EL (cell line): ENCODE measurements around the gene LIMA1.
"Not testable (repeated sequence)": the region's sequence is repeated elsewhere in the genome, so short reads cannot be mapped to it uniquely, and the experiment has no call there.

Experiments
- DNase-seq: peaks from one replicate; pipeline ENCODE4 v3.0.0-alpha.2; 2016

Gene LIMA1

DNA sequence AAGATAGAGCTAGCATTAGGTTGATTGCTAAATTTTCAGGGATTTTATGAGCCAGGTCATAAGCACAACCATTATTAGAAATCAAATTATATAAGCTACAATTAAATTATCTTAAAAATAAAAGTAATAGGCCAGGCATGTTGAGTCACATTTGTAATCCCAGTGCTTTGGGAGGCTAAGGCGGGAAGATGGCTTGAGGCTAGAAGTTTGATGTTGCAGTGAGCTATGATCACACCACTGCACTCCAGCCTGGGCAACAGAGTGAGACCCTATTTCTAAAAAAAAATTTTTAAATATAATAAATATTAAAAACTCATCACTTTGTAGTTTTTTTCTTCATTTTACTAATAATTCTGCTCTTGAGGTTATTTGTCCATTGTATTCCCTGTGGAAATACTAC, 1.9 kb upstream of the LIMA1 start:
- no peak for DNase-seq

GRCh38 chr12:50282721-50283228, 545 bp downstream of the LIMA1 start:
- peak; percentile 59 for DNase-seq

- DNase-seq = no peak
Observed at GRCh38 chr12:50279501-50279900, 3.8 kb downstream of the LIMA1 start.

DNA sequence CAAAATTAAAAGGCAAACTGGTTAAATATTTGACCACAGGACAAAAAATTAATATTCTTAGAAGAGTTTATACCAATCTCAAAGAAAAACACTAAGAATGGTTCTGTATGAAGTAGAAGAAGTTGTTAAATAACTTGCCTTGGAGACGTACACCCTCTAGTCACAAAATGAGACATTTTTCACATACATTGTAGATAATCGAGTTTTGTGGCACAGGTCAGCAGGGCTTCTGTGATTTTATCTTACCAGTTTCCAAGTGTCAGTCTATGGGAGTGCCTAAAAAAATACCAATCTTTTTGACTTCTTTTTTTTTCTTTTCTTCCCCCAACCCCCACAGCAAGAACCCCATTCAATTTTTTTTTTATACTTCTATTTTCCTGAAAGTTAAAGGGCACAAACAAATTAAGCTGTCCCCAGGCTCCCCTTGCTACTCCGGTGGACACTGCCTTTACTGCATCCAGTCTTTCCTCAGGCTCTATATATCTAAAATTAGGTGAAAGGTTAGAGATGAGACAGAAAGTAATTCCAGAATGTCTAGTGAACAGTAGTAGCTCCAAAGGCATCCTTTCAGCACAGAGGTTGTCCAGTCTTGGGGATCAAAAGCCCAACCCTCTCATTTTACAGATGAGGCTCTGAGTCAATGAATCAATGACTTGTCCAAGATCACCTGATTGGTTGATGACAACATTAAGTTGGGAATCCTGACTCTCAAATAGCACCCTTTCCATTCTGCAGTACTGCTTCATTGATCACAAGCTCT, 6.2 kb downstream of the LIMA1 start:
- no peak for DNase-seq

- no peak for DNase-seq
Observed at GRCh38 chr12:50276068-50276467, 7.3 kb downstream of the LIMA1 start.

DNA sequence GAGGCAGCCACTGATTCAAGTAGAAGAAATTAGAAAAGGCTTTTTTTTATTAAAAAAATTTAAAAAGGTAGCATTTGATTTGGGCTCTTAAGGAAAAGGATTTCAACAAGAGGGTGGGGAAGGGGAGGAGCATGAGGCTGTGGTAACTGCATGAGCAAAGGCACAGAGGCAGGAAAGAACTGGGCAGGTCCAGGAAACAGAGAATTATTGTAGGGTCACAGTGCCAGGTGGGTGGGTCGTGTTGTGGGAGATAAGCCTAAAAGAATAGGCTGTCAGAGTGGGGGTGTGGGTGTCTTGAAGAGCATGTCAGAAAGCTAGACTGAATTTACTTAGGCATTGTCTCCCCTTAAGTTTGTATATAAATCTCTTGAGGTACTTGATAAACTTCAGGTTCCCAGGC, 7.8 kb downstream of the LIMA1 start:
- DNase-seq = no peak

DNA sequence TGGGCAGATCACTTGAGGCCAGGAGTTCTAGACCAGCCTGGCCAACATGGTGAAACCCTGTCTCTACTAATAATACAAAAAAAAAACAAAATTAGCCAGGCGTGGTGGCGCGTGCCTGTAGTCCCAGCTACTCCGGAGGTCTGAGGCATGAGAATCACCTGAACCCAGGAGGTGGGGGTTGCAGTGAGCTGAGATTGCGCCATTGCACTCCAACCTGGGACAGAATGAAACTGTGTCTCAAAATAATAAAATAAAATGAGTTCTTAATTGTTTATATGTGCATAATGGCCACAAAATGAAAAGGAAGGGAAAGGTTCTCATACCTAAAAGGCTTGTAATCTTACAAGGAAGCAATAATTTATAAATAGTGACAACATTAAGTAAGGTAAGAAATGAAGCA, 8.2 kb downstream of the LIMA1 start:
- not testable (repeated sequence) for DNase-seq

- DNase-seq = no peak
Observed at GRCh38 chr12:50271724-50272247, 11.5 kb downstream of the LIMA1 start.

DNA sequence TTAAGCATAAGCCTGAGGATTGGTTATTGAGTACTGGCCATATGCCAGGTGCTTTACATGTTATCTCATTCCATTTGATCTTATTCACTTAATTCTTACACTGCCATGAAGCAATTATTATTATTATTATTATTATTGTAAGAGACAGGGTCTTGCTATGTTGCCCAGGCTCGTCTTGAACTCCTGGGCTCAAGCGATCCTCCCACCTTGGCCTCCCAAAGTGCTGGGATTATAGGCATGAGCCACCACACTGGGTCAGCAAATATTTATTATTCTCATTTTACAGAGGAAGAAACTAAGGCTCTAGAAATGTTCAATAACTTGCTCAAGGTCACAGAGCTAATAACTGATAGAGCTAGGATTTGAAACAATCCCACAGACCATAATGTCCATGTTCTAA, 14.8 kb downstream of the LIMA1 start:
- DNase-seq = no peak

DNA sequence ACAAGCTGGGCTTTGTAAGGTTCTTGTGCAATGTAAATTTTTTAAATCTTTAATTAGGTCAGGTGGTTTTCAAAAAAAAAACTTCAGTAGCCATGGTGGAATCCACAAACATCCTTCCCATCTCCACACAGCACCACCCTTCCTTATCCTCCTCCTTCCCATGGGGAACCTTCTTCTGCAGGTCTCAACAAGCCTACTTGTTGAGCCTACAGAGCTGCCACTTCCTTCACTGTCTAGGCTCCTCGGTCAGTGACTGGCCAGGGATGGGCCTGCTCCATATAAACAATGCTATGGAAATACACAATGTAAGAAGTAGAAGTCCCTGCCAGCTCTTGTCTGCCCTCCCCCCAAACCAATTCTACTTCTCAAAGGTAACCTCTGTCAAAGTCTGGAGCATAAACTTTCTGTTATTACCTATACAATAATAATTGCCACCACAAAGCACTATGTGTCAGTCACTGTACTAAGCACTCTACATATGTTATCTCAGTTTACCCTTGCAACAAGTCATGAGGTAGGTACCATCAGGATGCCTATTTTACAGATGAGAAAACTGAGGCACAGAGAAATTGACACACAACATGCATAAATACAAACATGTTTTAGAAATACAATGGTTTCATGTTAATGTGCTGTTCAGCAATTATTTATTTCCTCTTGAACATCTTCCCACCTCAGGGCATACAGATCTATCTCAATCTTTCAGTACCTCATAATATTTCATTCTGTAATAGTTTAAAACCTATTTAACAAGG, 17.4 kb downstream of the LIMA1 start:
- DNase-seq = no peak

DNA sequence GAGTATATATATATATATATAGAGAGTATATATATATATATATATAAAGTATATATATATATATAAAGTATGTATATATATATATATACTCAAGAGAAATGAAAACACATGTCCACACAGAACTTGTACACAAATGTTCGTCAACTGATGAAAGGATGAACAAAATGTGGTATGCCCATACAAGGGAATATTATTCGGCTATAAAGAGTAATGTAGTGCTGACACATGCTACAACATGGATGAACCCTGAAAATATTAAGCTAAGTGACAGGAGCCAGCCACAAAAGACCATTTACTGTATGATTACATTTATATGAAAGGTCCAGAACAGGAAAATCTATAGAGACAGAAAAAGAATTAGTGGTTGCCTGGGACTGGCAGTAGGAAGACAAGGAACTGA, 19.5 kb downstream of the LIMA1 start:
- DNase-seq = no peak

DNA sequence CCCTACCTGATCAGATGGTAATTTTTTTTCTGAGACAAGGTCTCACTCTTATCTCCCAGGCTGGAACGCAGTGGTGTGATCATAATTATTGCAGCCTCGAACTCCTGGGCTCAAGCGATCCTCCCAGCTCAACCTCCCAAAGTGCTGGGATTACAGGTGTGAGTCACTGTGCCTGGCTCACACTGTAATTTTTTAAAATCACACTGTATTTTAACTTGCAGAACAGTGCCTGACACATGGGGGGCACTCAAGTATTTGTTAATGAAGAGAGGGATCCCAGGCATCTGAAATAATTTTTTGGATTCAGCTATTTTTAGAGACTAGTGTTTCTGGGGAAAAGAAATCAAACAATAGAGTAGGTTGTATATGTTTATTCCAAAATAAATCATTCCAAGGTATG, 21.7 kb downstream of the LIMA1 start:
- DNase-seq = no peak

GRCh38 chr12:50258167-50258551, 25.2 kb downstream of the LIMA1 start:
- DNase-seq = peak; percentile 26

DNA sequence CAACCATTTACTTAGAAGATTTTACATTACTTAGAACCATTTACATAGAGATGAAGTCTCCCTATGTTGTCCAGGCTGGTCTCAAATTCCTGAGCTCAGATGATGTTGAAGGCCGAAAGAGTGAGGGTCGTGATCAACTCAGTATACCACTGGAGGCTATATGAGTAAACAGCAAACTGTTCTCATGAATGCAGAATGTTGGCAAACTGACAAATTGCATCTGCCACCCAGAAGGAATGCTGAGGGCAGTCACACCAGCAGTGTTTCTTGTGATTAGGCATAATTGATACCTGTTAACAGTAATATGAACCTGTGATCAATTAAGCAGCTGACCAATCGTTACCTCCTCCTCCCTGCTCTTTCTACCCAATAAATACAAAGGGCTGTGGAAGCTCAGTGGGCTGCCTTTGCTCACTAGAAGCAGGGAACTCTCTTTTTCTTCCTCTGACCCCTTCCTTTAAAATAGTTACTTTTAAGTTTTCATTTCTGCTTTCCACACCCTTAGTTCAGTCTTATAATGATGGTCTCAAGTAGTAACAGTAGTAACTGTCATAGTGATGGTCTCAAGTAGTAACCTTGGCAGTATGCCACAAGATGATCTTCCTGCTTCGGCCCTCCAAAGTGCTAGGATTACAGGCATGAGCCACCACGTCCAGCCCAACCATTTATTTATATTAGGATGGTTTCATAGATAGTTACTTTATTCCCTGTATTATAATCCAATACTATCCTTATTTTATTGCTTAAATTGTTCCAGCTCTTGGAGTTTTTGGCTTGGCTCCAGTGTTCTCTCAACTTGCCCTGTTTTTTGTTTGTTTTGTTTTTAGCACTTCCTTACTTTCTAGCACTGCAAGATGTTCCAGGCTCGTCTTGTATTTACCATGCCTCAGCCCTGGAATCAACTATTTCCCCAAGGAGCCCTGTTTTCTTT, 25.8 kb downstream of the LIMA1 start:
- peak; percentile 72 for DNase-seq

- DNase-seq = no peak
Observed at GRCh38 chr12:50256761-50257160, 26.6 kb downstream of the LIMA1 start.

- no peak for DNase-seq
Observed at GRCh38 chr12:50252977-50253602, 30.2 kb downstream of the LIMA1 start.

DNA sequence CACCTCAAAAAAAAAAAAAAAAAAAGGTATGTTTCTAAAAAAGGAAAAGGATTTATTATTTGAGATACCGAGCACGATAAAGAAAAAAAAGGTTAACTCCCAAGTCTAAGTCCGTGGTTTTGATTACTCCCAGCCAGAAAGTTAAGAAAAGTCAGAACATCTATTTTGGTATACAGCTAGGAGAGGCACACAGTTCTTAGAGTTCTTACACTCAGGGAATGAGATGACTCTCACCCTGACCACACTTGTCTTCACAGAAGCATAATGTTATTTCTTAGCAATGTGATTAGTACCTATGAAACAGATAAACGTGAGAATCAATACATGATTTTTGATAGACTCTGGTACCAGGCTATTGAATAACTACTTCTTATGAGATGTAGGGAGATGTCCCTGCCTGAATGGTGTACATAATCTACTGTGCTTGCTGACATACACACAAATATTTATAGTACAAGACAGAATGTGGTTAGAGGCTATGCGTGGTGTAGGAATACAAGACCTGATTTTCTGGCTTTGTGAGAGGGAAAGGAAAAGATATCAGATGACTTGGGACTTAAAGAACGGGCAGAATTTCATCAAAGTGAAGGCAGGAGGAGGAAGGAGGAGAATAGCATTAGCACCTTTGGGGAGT, 31.6 kb downstream of the LIMA1 start:
- no peak for DNase-seq

- DNase-seq = no peak
Observed at GRCh38 chr12:50249464-50250182, 33.7 kb downstream of the LIMA1 start.

GRCh38 chr12:50248883-50249282, 34.4 kb downstream of the LIMA1 start:
- no peak for DNase-seq

DNA sequence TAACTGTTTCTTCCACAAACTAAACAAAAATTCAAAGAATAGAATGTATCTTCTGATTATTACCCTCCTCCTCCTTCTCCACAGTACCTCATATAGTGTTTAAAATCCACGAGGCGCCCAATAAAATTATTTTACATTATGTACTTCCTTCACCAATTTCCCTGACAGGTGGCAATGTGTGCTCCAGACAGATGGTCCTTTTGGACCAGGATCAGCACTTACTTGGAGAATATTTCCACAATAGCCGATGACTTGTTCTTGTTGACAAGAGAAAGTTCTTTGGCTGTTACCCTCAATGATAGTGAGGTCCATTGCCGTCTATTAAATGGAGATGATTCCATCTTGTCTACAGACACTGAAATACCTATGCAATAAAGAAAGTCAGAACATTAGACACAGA, 34.9 kb downstream of the LIMA1 start:
- no peak for DNase-seq

DNA sequence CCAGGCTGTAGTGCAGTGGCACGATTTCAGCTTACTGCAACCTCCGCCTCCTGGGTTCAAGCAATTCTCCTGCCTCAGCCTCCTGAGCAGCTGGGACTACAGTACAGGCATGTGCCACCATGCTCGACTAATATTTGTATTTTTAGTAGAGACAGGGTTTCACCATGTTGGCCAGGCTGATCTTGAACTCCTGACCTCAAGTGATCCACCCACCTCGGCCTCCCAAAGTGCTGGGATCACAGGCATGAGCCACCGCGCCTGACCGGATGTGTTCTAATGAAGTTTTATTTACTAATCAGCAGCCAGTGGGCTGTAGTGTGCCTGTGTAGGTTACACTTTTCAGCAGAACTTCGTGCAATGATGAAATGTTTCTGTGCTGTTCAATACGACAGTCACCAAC, 35.7 kb downstream of the LIMA1 start:
- DNase-seq = not testable (repeated sequence)
